NCI-H226 (cell line): Measurements from ENCODE around the gene TMC7.

ENCODE experiments used
- DNase-seq: peaks from one replicate; pipeline ENCODE4 v3.0.0-alpha.2; 2015

TMC7 gene

GRCh38 chr16:19092653-19093410, 109.1 kb downstream of the TMC7 start:
- no peak for DNase-seq

- no peak for DNase-seq
Observed at GRCh38 chr16:19093631-19094541, 110.2 kb downstream of the TMC7 start.

GRCh38 chr16:19094542-19095365, 111.0 kb downstream of the TMC7 start:
- no peak for DNase-seq

GRCh38 chr16:19095654-19096053, 111.9 kb downstream of the TMC7 start:
- DNase-seq = peak; percentile 49

- no peak for DNase-seq
Observed at GRCh38 chr16:19098173-19098572, 114.4 kb downstream of the TMC7 start.

GRCh38 chr16:19102187-19102872, 118.6 kb downstream of the TMC7 start:
- no peak for DNase-seq

GRCh38 chr16:19104607-19105006, 120.9 kb downstream of the TMC7 start:
- DNase-seq = no peak

- no peak for DNase-seq
Observed at GRCh38 chr16:19105131-19105530, 121.4 kb downstream of the TMC7 start.

- DNase-seq = no peak
Observed at GRCh38 chr16:19105891-19106624, 122.3 kb downstream of the TMC7 start.

GRCh38 chr16:19106625-19107020, 122.9 kb downstream of the TMC7 start:
- no peak for DNase-seq

GRCh38 chr16:19108409-19109287, 124.9 kb downstream of the TMC7 start:
- peak; percentile 40 for DNase-seq

GRCh38 chr16:19109288-19109664, 125.5 kb downstream of the TMC7 start:
- no peak for DNase-seq

- no peak for DNase-seq
Observed at GRCh38 chr16:19110537-19111360, 127.0 kb downstream of the TMC7 start.

- DNase-seq = no peak
Observed at GRCh38 chr16:19112099-19112407, 128.3 kb downstream of the TMC7 start.
